TTC549 (cell line): Measurements from ENCODE around the gene PPM1K.

Source experiments
- FAIRE-seq: peaks from 2 replicates; lab custom pipeline; 2012; peaks lifted over from hg19 to GRCh38; lab: Jason Lieb, UNC

PPM1K gene

GRCh38 chr4:88276952-88277710 lies 7.2 kb downstream of the PPM1K start:
- no peak for FAIRE-seq

DNA sequence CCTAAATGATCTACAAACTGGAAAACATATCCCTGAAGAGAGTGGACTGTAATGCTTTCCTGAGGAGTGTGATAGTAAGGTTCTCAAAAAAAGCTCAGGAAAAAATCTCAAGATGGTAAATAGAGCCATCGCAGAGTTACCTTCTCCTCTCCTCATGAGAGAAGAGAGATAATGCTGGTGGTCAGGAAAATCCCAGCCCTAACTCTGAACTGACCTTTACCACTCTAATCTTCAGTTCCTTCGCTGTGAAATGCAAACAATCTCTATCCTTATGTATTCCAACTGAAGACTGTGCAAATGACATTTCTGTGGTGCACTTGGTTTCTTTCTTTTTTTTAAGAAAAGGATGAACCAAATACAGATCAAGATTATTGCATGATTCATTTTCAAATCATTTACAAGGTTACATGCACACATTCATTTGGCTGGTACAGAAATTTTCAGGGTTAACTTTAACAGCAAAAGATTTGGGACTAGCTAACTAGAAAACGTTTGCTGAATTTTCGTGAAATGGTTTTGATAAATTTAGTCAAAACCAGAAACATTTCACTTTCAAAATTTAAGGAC lies 8.3 kb downstream of the PPM1K start:
- FAIRE-seq: no peak

GRCh38 chr4:88275516-88275915 lies 8.8 kb downstream of the PPM1K start:
- no peak for FAIRE-seq

GRCh38 chr4:88268913-88269312 lies 15.4 kb downstream of the PPM1K start:
- no peak for FAIRE-seq

DNA sequence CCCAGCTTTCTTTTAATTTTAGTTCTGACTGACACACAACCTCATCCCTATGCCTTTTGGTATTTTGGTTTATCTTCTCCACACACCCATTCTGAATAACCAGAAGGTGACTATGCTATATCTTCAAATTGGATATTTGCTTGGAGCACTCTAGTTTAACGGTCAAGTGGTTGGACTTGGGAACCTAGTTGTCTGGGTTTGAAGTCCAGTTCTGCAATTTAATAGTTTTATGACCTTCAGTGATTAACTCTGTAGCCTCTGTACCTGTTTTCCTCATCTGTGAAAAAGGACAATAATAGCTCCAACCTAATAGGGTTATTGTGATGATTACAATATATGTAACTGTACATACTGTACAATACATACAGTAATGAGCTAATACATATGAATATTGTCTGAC lies 20.0 kb downstream of the PPM1K start:
- FAIRE-seq: no peak

GRCh38 chr4:88257726-88258125 lies 26.6 kb downstream of the PPM1K start:
- FAIRE-seq: no peak

DNA sequence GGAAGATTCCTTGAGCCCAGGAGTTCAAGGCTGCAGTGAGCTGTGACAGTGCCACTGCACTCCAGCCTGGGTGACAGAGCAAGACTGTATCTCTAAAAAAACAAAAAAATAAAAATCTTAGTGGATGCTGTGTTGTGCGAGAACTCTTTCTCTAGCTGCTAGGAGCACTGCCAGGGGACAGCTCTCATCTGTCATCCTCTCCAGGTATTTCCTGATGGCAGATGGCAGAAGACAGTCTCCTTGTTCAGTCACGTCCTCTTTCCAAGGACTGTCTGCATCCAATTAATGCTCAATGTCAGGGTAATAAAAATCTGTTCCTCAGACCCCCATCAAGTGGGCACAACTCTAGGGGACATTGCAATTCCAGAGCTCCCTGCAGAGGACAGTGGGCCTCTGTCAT lies 29.2 kb downstream of the PPM1K start:
- FAIRE-seq: no peak

DNA sequence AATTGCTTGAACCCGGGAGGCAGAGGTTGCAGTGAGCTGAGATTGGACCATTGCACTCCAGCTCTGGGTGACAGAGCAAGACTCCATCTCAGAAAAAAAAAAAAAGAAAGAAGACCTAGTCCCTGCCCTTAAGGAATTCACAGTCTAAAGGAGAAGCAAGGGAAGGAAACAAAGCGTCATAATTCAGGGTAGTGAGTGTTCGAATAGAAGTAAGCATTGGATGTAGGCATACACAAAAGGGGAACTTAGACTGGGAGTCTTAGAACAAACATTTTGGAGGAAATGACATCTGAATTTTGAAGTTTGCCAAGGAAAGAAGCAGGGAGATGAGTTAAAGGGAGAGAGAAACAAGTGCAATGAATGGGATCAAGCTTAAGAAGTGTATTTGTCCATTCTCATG lies 32.4 kb downstream of the PPM1K start:
- FAIRE-seq: no peak

DNA sequence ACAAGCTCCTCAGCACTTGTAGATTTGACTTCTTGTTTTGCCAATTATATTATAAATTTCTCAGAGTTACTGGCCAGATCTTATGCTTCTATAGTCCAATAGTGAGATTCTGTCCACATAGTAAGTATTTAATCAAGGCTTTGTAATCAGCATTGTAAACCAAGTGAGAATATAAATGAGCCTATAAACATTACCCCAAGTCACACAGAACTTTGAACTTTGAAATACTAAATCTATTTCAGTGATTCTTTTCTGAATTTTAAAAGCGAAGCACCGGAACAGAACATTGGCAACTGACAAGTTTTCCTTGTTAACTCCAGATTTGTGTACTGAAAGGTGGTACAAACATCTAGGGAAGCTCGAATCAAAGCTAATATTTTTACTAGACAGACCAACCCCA lies 37.2 kb downstream of the PPM1K start:
- FAIRE-seq: no peak

GRCh38 chr4:88246600-88246999 lies 37.8 kb downstream of the PPM1K start:
- FAIRE-seq: no peak

DNA sequence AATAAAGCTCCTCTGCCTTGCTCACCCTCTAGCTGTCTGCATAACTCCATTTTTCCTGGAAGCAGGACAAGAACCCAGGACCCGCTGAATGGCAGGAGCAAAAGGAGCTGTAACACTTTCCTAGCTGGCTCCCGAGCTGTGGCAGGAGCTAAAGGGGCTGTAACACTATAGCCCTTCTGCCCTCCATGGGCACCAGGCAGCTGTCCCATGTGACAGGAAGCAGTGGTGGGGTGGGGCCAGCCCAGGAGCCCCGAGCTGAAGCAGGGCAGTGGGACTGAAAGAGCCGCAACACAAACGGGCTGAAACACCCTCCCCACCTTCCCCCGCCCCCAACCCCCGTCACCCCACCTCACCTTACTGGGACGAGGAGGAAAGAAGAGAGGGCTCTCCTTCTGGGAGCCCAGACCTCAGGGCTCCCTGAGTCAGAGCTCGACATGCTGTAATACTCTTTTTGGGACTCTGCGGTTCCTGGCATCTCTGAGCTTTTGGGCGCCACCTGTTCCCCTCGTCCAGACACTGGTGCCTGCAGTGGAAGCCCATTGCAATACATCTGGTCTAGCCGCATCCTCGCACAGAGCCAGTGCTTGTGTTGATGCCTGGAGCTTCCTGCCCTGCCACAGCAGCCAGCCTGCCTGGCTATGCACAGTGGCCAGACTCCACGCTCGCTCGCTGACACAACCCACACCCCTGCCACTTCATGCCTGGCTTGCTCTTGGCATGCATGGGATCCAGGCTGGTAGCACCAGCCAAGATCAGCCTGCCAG lies 39.4 kb downstream of the PPM1K start:
- no peak for FAIRE-seq

DNA sequence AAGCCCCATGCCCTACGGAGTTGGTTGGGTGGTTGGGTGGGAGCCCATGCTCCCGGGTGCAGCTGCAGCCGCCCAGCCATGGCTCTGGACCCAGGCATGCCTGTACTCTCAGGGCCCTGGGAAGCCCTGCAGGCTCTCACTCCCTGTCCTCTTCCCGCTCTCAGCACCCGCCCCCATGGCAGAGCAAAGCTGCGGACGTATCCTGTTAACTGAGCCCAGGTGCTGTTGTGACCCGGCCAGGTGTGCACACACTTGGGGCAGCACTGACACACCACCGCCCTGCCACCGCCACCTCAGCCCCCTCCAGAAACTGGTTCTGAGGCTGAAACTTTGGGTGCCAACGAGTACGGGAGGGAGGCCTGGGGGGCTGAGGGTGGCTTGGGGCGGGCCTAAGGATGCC lies 40.3 kb downstream of the PPM1K start:
- no peak for FAIRE-seq

DNA sequence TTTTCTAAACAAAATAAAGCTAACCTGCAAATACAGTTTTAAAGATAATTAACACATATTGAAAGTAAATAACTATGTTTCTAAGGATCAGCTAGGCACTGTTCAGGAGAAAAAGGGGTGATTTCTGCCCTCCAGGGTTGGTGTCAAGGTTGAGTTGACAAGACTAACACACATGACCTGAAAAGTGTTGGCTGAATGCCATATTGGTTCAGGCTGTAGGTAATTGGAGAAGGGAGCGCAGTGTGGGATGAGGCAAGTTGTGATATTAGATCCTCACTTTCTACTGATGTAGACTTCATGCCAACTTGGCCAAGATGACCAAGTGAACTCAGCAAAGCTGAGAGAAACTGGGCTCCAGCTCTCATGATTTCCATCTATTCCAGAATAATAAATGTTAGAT lies 42.2 kb downstream of the PPM1K start:
- FAIRE-seq: no peak

DNA sequence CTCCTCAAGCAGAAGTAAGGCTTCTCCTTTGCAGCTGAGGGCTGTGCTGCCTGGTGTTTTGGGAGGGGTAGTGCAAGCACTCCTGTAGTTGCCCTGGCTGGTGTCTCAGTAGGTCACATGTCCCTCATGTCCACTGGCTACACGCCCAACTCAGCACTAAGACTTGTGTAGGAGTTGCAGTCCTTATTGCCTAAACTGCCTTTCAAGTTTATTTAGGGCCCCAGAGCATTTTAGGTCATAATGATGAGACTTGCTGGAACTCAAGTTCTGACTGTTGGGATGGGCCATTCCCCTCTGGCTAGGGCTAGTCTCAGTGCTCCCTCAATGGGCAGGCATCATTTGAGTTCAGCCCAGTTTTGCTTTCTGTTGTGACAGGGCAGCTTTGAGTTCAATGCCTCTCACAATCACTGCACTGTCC lies 44.1 kb downstream of the PPM1K start:
- no peak for FAIRE-seq

DNA sequence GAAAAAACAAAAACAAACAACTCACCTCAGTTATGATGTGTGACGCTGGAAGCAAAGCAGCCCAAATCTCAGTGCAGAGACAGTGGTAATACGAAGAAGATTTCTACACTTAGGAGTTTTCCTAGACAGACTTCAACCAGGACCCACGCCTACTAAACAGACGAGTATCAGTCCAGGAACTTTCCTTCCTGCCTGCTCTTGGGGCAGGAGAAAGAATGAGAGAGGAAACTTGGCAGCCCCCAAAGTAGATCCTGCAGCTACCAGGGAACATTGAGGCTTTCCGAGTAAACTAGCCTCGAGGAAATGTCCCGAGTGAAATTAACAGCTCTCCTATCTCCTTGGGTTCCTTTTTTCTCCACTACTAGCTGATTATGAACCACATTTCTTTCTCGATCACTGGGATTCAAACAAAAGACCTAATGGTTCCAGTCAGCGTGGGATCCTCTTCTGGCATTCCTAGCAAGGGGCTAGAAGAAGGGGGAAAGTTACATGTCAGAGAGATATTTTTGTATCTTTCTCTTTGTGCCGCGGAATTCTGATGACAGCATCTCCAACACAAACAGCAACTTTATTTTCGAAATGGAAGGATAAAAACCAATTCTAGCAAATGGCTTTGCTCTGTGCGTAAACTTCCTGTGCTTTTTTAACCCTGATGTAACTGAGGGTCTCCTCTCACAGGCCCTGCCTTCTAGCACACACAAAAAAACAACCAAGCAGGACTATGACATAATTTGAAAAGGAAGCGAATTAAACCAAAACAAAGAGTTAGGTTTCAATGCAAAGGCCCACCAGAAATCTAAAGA lies 53.2 kb downstream of the PPM1K start:
- no peak for FAIRE-seq

DNA sequence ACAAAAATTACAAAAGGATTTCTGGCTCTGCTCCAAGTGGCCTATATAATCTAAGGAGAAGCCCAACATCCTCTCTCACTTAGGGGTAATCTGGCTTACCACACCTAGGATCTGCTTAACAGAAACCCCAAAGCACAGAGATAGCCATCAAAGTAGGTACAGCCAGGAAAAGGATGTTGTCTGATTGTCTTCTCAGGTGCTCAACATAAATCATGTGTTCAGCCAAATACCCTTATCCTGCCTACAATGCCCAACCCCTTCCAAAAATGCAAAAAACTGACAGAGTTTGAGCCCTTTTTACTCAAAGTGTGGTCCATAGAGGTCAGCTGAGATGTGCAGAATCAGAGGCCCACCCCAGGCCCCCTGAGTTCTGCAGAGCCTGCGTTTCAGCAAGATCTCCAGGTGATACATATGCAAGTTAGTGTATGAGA lies 53.9 kb downstream of the PPM1K start:
- FAIRE-seq: no peak

DNA sequence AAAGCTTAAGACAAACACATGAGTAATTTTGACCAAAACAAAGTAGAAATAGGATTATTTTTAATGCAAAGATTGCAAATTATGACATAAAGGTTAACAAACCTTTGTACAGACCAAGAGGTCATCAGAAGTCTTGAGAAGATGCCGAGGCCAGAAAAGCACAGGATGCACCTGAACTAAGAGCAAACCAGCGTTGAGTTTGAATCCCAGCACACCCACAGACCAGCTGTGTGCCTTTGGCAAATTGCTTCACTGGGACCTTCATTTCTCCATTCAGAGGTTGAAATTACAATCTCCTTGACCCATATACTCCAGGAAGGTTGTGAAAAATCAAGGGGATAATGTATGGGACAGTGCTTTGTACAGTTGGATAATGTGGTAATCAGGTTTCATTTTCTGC lies 56.6 kb downstream of the PPM1K start:
- no peak for FAIRE-seq

GRCh38 chr4:88226143-88226542 lies 58.2 kb downstream of the PPM1K start:
- no peak for FAIRE-seq

- FAIRE-seq: no peak
Measured at GRCh38 chr4:88225232-88226105, 58.9 kb downstream of the PPM1K start.

DNA sequence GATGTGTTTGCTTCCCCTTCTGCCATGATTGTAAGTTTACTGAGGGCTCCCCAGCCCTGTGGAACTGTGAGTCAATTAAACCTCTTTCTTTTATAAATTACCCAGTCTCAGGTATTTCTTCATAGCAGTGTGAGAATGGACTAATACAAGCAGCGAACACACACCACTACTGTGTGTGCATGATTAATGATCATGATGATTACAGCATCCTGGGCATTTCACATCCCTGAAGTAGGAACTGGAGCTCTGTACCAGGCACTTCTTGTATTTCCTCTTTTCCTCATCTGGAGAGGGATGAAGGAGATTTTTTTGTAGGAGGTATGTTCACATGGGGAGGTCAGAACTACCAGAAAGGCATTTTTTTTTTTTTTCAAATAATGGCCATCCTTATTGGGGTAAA lies 60.8 kb downstream of the PPM1K start:
- no peak for FAIRE-seq

- peak; percentile 93 for FAIRE-seq
Measured at GRCh38 chr4:88219099-88219498, 65.3 kb downstream of the PPM1K start.

GRCh38 chr4:88217169-88217568 lies 67.2 kb downstream of the PPM1K start:
- no peak for FAIRE-seq
